Measurements from ENCODE around the gene CACNA1D.

DNA sequence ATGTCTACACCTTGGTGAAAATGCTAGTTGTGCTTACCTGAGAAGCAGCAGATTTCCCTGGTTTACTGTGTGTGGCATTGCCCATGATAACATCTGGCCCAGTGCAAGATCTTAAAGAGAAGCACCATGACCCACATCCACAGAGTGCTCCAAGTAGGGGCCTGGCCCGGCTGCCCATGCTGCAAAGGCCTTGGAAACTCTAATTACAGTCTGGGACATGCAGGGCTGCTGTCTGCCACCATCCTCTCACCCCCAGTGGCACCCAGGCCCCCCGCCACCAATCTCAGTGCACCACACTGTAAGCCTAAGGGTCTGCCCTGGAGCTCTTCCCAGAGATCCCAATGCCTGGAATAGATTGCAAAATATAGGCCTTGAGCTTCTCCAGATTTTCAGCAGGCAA is 219.2 kb downstream of the CACNA1D start:
- TF ChIP-seq POLR2A (IDR thresholded peaks at IDR 0.05) (no peak), EP300 (IDR thresholded peaks at IDR 0.05) (no peak)
- TF ChIP-seq, protein P1, sequence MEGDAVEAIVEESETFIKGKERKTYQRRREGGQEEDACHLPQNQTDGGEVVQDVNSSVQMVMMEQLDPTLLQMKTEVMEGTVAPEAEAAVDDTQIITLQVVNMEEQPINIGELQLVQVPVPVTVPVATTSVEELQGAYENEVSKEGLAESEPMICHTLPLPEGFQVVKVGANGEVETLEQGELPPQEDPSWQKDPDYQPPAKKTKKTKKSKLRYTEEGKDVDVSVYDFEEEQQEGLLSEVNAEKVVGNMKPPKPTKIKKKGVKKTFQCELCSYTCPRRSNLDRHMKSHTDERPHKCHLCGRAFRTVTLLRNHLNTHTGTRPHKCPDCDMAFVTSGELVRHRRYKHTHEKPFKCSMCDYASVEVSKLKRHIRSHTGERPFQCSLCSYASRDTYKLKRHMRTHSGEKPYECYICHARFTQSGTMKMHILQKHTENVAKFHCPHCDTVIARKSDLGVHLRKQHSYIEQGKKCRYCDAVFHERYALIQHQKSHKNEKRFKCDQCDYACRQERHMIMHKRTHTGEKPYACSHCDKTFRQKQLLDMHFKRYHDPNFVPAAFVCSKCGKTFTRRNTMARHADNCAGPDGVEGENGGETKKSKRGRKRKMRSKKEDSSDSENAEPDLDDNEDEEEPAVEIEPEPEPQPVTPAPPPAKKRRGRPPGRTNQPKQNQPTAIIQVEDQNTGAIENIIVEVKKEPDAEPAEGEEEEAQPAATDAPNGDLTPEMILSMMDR (IDR thresholded peaks at IDR 0.05): no peak
